NCI-H1694 (cell line): Measurements from ENCODE around the gene ELL2.

Source experiments
- DNase-seq: peaks from one replicate; lab custom pipeline; 2025; lab: John Stamatoyannopoulos, UW

The ELL2 gene

DNA sequence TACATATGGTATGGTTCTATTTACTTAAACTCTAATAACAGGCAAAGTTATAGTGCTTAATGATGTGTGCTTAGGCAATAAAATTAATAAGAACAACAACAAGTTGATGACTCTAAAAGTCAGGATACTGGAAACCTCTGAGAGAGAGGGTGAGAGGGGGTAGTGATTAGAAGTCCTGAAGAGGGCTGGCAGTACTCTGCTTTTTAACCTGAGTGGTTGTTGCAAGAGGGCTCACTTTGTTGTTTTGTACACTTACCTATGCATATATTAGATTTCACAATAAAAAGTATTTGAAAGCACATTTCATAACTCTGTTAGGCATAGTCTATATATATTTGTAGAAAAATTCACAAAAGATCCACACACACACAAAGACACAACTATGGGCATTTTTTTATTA lies 21.4 kb upstream of the ELL2 start:
- no peak for DNase-seq

DNA sequence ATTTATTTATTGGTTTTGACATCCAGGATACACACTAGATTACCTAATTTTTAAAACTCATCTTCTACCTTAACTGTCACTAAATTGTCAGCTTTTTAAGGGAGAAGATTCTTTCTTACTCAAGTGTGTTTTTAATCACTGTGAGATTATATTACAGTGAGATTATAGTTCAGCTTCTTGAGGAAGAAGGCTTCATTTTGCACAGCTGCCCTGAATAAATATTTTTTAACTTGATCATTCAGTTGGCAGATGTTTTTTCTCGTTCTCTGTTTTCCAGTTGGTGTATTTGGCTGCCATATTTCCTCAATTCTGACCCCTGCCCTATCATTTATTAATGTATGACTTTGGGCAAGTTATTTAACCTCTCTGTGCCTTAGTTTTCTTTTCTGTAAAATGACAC lies 15.0 kb upstream of the ELL2 start:
- no peak for DNase-seq

DNA sequence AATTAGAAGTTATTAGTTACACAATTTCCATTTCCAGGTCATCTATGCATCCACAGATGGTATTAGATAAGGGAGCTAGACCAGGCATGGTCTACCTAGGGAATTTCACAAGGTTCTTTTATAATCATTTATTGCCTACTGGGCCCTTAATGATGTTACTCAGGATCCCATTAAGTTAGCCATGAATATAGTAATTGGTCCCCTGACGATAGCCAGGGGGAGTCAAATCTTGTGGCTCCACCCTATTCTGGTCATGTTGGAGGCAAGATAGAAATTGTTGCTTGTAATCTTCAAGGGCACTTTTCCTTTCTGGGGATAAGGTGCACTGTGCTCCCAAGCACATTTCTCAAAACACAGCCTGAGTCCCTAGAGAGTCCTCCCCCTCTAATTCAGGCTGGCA lies 14.1 kb upstream of the ELL2 start:
- no peak for DNase-seq

- DNase-seq = no peak
These were observed 12.2 kb upstream of the ELL2 start for GRCh38 chr5:95973793-95974325.

GRCh38 chr5:95972196-95972595 lies 10.5 kb upstream of the ELL2 start:
- DNase-seq = no peak

DNA sequence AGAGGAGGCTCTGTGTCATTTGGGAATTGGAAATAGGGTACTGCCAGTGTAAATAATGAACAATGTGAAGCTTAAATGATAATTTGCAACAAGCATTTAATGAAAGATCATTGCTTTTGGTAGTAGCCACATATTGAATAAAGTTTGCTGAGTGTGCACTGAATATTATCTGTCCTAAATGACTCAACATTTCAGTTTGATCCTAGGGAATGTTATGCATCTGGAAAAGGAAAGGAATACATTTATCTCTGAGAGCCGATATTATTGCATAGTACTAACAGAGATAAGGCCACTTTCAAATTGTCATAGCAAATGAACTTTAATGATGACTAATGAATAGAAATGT lies 8.7 kb upstream of the ELL2 start:
- DNase-seq = no peak

DNA sequence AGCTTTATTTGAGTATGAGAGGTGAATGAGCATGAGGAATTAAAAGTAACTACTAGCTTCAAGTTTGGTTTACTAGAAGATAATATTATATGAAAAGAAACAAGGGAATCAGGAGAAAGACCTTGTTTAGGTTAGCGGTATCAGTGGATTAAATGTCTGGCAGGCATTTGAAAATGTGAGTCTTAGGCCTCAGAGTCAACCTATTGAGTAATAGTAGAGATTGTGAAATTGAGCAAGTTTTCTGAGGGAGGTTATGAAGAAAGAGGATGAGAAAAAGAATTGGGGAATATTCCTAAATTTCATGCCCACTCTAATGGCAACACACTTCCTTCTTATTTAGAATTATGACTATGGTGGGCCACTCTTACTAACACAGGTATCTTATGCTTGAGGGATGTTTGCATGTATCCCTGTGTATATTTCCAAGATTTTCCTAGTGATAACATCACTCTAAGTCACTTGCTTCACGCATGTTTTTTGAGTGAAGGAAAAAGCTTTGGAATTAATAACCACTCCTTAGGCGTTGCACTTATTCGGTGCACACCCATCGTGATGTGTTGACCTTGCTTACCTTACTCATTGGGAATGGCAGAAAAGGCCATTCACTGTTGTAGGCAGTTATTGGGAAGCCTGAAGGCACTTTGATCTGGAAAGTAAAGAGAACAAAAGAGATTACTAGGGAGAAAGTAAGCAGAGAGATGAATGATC lies 8.2 kb upstream of the ELL2 start:
- no peak for DNase-seq

- no peak for DNase-seq
These were observed 7.4 kb upstream of the ELL2 start for GRCh38 chr5:95969055-95969454.

GRCh38 chr5:95967236-95967635 lies 5.6 kb upstream of the ELL2 start:
- no peak for DNase-seq

GRCh38 chr5:95966005-95966404 lies 4.4 kb upstream of the ELL2 start:
- DNase-seq = no peak

- no peak for DNase-seq
These were observed 2.2 kb upstream of the ELL2 start for GRCh38 chr5:95963650-95964410.

DNA sequence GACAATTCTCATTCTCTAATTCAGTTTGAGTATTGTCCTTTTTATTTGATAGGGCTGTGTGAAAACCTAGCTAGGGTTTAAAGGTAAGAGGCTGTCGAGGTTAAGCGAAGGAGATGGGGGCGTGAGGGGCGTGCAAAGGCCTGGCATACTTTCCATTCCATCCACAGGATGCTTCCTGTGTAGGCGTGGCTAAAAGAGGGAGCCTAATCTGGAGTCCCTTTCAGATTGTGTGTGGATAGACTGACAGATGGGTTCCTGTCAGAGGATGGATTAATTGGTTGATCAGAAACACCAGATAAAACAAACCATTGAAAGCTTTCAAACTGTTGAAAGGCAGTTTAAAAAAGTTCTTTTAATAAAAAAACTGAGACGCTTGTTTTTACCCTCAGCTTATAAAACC lies 1.1 kb upstream of the ELL2 start:
- DNase-seq = no peak

- no peak for DNase-seq
These were observed 773 bp upstream of the ELL2 start for GRCh38 chr5:95962475-95962773.

GRCh38 chr5:95960667-95961616 lies 709 bp downstream of the ELL2 start:
- DNase-seq = peak; percentile 21

DNA sequence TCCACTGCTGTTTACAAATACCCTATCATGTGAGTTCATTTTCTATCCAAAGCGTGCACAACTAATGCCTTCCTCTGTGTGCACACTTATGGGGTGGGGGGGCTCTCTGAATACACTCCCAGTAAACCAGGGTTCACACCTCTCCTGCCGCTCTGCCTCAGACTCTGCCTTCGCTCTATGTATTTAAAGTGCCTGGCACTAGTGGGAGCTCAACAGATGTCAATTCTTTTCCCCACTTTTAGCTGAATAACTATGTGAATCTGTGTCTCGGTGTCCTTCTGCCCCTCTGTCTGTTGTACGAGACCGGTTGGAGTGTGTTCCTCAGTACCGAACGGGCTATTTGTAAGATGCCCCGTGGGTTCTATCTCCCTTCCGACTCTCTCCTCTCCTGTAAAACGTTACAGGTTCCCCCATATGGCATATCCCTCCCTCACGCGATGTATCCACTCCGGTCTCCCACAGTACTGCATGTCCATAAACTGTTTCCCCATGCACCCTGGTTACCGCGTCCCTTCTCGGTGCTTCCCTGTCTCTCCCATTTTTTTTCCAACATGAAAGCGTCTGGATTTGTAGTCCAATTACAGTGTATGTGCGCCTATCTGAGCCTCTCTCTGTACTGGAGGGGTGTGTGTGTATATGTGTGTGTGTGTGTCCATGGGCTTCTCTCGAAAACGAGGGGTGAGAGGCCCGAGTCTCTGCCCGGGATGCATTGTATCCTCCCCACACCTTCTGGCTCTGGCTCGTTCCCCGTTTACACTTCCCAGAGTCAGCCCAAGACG lies 1.6 kb downstream of the ELL2 start:
- DNase-seq = no peak

DNA sequence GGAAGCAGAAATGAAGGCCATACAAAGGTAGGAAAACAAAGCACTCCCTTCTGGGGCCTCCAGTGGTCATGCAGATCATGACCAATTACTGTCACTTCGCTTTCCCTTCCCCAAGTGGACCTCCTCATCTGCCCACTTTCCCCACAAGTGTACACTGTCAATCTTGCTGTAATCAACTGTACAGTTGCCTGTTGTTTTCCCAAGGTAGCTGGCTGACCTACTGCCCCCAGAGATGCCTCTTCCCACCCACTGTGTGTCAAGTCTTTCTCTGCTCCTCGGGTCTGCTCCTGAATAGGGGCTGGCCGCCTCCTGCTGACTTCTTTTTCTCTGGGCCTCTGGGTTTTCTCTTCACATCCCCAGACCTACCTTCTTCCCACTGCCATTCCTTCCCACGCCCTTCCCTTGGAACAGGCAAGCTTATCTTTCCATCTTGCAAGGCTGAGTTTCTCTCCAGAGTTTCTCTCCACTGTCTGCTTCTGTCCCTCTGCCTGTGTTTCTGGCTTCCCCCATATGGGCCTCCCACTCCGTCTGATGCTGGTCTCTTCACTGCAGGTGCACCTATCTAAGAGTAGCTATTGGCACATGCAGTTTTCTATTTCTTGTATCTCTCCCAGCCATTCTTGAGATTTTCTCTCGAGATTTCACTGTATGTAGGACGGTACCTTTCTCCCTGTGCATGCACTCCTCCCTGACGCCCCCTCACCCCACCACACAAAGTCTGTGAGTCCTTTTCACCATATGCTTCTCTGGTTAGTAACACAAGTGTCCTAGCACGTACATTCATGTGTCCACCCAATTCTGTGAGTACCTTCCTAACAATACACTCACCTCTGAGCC lies 2.4 kb downstream of the ELL2 start:
- no peak for DNase-seq

DNA sequence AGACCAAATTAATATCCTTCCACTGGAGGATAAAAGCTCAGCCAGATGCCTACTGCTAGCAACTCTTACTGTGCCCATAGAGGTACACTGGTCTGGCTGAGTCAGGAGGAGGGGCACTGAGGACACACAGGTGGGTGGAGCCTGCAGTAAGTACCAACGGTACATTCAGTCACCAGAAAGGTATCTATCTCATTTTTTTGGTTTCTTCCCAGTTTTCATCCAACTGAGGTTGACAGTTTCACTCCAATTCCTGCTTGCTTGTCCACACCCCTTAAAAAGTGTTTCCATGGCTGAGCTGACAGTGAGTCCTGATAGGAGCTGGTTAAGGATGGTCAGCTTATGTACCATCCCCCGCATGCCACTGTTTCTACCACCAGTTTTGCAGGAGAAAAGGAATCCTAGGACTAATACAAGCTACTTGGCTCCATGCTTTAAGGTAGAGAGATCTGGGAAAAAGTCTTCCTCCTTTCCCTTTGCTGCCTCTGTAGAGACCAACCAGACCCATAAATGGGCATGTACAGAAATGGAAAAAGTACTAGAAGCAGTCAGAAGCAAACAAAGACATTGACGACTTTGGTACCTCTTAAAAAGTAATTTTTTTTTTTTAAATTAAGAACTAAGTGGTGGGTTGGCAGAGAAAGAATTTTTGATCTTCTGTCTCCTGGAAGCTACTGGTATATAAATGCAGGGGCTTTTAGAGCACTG lies 3.2 kb downstream of the ELL2 start:
- DNase-seq = no peak

GRCh38 chr5:95957561-95958203 lies 4.0 kb downstream of the ELL2 start:
- DNase-seq = no peak

DNA sequence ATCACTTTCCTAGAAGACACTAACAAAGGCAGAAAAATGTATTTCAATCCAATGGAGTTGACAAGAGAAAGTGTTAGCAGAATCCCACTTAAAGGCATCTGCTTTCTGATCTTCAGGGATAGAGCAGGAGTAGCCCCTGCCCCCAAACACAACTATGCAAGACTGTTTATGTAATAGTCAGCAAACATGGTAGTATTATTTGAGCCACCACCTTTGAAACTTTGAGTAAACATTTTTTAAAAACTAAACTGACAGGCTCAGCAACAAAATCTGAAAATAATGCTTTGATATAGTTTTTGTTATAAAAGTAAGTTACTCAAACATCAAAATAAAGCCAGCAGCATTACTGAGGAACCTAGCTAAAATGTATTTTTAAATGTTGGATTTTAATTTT lies 4.8 kb downstream of the ELL2 start:
- DNase-seq = no peak
